HEK293 (cell line): ENCODE data around the gene LRRC57.

Experiments
- BCL11B ChIP-seq: fragments of 450-650 bp; formaldehyde crosslinking; IDR thresholded peaks from 2 replicates; pipeline ENCODE4 v1.5.1; 2016; ENCODE audit warnings: low read depth, missing biosample characterization, missing genetic modification characterization
- CTCF ChIP-seq: fragments of 450-650 bp; formaldehyde crosslinking; IDR thresholded peaks from 2 replicates; pipeline ENCODE4 v1.5.1; 2016; ENCODE audit warnings: missing biosample characterization, missing genetic modification characterization
- GFI1B ChIP-seq: fragments of 450-650 bp; formaldehyde crosslinking; IDR thresholded peaks from 2 replicates; pipeline ENCODE4 v1.5.1; 2016; ENCODE audit warnings: missing biosample characterization, missing genetic modification characterization
- REST ChIP-seq: fragments of 450-650 bp; formaldehyde crosslinking; IDR thresholded peaks from 2 replicates; pipeline ENCODE4 v1.5.1; 2016; ENCODE audit warnings: missing biosample characterization, missing genetic modification characterization
- SCRT1 ChIP-seq: fragments of 450-650 bp; formaldehyde crosslinking; IDR thresholded peaks from 2 replicates; pipeline ENCODE4 v1.5.1; 2016; ENCODE audit warnings: missing biosample characterization, missing genetic modification characterization, borderline replicate concordance
- SCRT2 ChIP-seq: fragments of 450-650 bp; formaldehyde crosslinking; IDR thresholded peaks from 2 replicates; pipeline ENCODE4 v1.5.1; 2016; ENCODE audit warnings: missing biosample characterization, missing genetic modification characterization
- ZNF23 ChIP-seq: fragments of 450-650 bp; formaldehyde crosslinking; IDR thresholded peaks from 2 replicates; pipeline ENCODE4 v1.5.1; 2016; ENCODE audit warnings: missing biosample characterization, missing genetic modification characterization, borderline replicate concordance
- ZNF341 ChIP-seq: fragments of 450-650 bp; formaldehyde crosslinking; IDR thresholded peaks from 2 replicates; pipeline ENCODE4; 2016; ENCODE audit warnings: low read depth, missing biosample characterization, missing genetic modification characterization
- ZNF366 ChIP-seq: fragments of 450-650 bp; formaldehyde crosslinking; conservative IDR thresholded peaks from 2 replicates; pipeline ENCODE4 v1.5.1; 2016; ENCODE audit warnings: missing biosample characterization, missing genetic modification characterization
- ZNF391 ChIP-seq: fragments of 450-650 bp; formaldehyde crosslinking; IDR thresholded peaks from 2 replicates; pipeline ENCODE4 v1.5.1; 2016; ENCODE audit warnings: low read depth, missing biosample characterization, missing genetic modification characterization, borderline replicate concordance
- ZNF416 ChIP-seq: fragments of 450-650 bp; formaldehyde crosslinking; IDR thresholded peaks from 2 replicates; pipeline ENCODE4 v1.5.1; 2016; ENCODE audit warnings: missing biosample characterization, missing genetic modification characterization
- ZNF48 ChIP-seq: fragments of 450-650 bp; formaldehyde crosslinking; IDR thresholded peaks from 2 replicates; pipeline ENCODE4 v1.5.1; 2016; ENCODE audit warnings: missing biosample characterization, missing genetic modification characterization
- ZNF518A ChIP-seq: fragments of 450-650 bp; formaldehyde crosslinking; conservative IDR thresholded peaks from 2 replicates; pipeline ENCODE4 v1.5.1; 2016; ENCODE audit warnings: low read depth, missing biosample characterization, missing genetic modification characterization
- ZNF529 ChIP-seq: fragments of 450-650 bp; formaldehyde crosslinking; IDR thresholded peaks from 2 replicates; pipeline ENCODE4 v1.5.1; 2017; ENCODE audit warnings: missing genetic modification characterization, missing biosample characterization; ENCODE audit not compliant: insufficient replicate concordance
- ZNF544 ChIP-seq: fragments of 450-650 bp; formaldehyde crosslinking; IDR thresholded peaks from 2 replicates; pipeline ENCODE4 v1.5.0; 2017; ENCODE audit warnings: missing biosample characterization, missing genetic modification characterization
- ZNF580 ChIP-seq: fragments of 450-650 bp; formaldehyde crosslinking; IDR thresholded peaks from 2 replicates; pipeline ENCODE4 v1.5.1; 2016; ENCODE audit warnings: missing biosample characterization, missing genetic modification characterization
- ZNF596 ChIP-seq: fragments of 450-650 bp; IDR thresholded peaks from 2 replicates; pipeline ENCODE4 v1.5.0; 2018; ENCODE audit warnings: missing biosample characterization, mild to moderate bottlenecking, missing genetic modification characterization, moderate library complexity
- ZNF785 ChIP-seq: fragments of 450-650 bp; formaldehyde crosslinking; IDR thresholded peaks from 2 replicates; pipeline ENCODE4 v1.5.1; 2016; ENCODE audit warnings: missing biosample characterization, missing genetic modification characterization
- ZNF830 ChIP-seq: fragments of 450-650 bp; IDR thresholded peaks from 2 replicates; pipeline ENCODE4 v1.5.0; 2018; ENCODE audit warnings: missing biosample characterization, missing genetic modification characterization, low read depth, mild to moderate bottlenecking, moderate library complexity
- ZSCAN18 ChIP-seq: fragments of 450-650 bp; formaldehyde crosslinking; IDR thresholded peaks from 2 replicates; pipeline ENCODE4 v1.5.1; 2016; ENCODE audit warnings: missing biosample characterization, missing genetic modification characterization
- ZSCAN5A ChIP-seq: fragments of 450-650 bp; formaldehyde crosslinking; IDR thresholded peaks from 2 replicates; pipeline ENCODE4 v1.5.1; 2016; ENCODE audit warnings: missing biosample characterization, missing genetic modification characterization

Gene LRRC57

DNA sequence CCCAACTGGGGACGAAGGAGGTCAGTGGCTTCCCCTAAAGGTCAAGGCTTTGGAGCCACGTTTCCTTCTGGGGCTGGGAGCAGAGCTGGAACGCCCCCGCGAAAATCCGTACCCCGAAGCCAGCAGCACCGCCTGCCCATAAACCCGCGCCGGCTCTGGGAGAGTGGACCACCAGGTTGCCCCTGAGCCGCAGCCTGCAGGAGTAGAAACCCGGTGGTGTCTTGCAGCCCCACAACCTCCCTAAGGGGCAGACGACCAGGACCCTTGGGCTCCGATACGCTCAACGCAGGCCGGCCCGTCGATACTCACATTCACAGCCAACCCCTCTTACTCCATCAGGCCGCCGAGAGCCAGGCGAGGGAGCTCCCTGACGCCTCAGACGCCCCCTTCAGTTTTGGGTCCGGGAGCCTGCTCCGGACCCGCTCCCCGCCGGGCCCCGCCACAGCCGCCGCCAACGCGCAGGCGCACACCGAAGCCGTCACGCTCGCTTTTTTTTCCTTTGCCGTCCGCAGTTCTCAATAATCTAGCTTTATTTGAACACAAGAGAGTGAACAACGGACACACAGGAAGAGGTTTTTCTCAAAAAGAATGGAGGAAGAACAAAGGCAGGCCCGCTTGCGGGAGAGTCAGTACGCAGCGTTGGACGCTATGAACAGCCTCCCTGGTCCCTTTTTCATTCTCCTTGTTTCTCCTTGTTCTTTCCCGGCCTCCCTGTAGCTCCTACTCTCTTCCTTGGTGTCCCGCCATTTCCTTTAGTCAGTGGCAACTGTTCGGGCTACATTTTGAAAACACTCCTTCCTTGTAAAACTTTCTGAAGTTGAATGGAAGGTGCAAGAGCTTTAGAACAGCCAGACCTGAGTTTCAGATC is 57.7 kb downstream of the LRRC57 start, which contains the start of gene ZNF106 (continued):
- 0 out of 2 replicates have a peak, but pooled peaks have one; percentile 23 for TF ChIP-seq ZNF391 (tag by site-specific recombination)
- TF ChIP-seq ZNF366 (tag by site-specific recombination): peak; percentile 93
- no peak for TF ChIP-seq ZNF416
- no peak for TF ChIP-seq REST
- TF ChIP-seq ZSCAN5A: no peak
- no peak for TF ChIP-seq GFI1B (tag by site-specific recombination)
- TF ChIP-seq ZNF580 (tag by site-specific recombination): no peak
- no peak for TF ChIP-seq ZNF830 (tag by site-specific recombination)
- no peak for TF ChIP-seq ZNF529 (tag by site-specific recombination)
- no peak for TF ChIP-seq BCL11B (tag by site-specific recombination)
- peak; percentile 37; the same call in 1 of the 2 replicates for TF ChIP-seq CTCF (tag by site-specific recombination)
- no peak for TF ChIP-seq ZNF596
- no peak for TF ChIP-seq SCRT2 (tag by site-specific recombination)
- 0 out of 2 replicates have a peak, but pooled peaks have one; percentile 40 for TF ChIP-seq ZNF518A (tag by site-specific recombination)
- TF ChIP-seq ZNF48: no peak
- TF ChIP-seq SCRT1: no peak
- TF ChIP-seq ZNF544: no peak
- peak; percentile 31; the same call in 1 of the 2 replicates for TF ChIP-seq ZNF341 (tag by site-specific recombination)
- TF ChIP-seq ZSCAN18: no peak
- no peak for TF ChIP-seq ZNF785 (tag by site-specific recombination)
- TF ChIP-seq ZNF23 (tag by site-specific recombination): no peak
